Cardiac fibroblast (primary cell): ENCODE data around the gene OTOG.
A peak's percentile ranks its signal among the peaks of the same experiment; 100 is the strongest.

ENCODE experiments used
- DNase-seq, 2 donors: peaks; one replicate each; pipeline versions ENCODE4 v3.0.0 to v3.0.0-alpha.2; 2010; ENCODE audit warnings: low read depth in 2 of 2
- H3K4me3 ChIP-seq, 2 donors: replicated peaks in 1 of 2; 1 replicate in 1 of 2; 2 replicates in 1 of 2; pipeline ENCODE4 v1.5.1; 2011; ENCODE audit warnings: low read depth in 2 of 2, low read length in 2 of 2, mild to moderate bottlenecking in 2 of 2, moderate library complexity in 1 of 2
- CTCF ChIP-seq: IDR thresholded peaks from one replicate; pipeline ENCODE4 v1.5.1; 2011; ENCODE audit warnings: low read depth, mild to moderate bottlenecking, low read length, inconsistent platforms

The OTOG gene

GRCh38 chr11:17525570-17525969, 21.5 kb upstream of the OTOG start:
- TF ChIP-seq CTCF: no peak
- no peak overlapping the region for H3K4me3 ChIP-seq
- DNase-seq: no peak

- no peak overlapping the region for H3K4me3 ChIP-seq
- no peak for TF ChIP-seq CTCF
- peak in 1 of 2 donors; percentile 62 for DNase-seq
Measured at GRCh38 chr11:17526326-17526725, 20.7 kb upstream of the OTOG start.

GRCh38 chr11:17526931-17527627, 20.0 kb upstream of the OTOG start:
- H3K4me3 ChIP-seq: no peak overlapping the region
- TF ChIP-seq CTCF: no peak
- DNase-seq: no peak

GRCh38 chr11:17527628-17527995, 19.4 kb upstream of the OTOG start:
- no peak for DNase-seq
- no peak overlapping the region for H3K4me3 ChIP-seq
- no peak for TF ChIP-seq CTCF

- DNase-seq: peak; percentile 50 to 59
- H3K4me3 ChIP-seq: no peak overlapping the region
- peak; percentile 83 for TF ChIP-seq CTCF
Measured at GRCh38 chr11:17528181-17528691, 18.8 kb upstream of the OTOG start.

GRCh38 chr11:17528906-17529843, 17.9 kb upstream of the OTOG start:
- TF ChIP-seq CTCF: no peak
- no peak overlapping the region for H3K4me3 ChIP-seq
- peak in 1 of 2 donors; percentile 14 for DNase-seq
